ENCODE data around the gene SEPTIN14.

Gene SEPTIN14

GRCh38 chr7:55784151-55784550 is 78.4 kb downstream of the SEPTIN14 start:
- DNase-seq = no peak
- Histone ChIP-seq H4K8ac (ENCODE audit: low read length) (no peak overlapping the region), H3K9ac (ENCODE audit: low read length) (no peak overlapping the region), H3K4me3 (ENCODE audit: insufficient read depth in 1 of 2, low read depth in 1 of 2, low read length in 2 of 2) (no peak overlapping the region), H3K4me1 (ENCODE audit: control insufficient read depth, insufficient read depth, low read depth, low read length) (no peaks in the 10 kb centered on the region), H3K27ac (ENCODE audit: low read length, poor library complexity, severe bottlenecking) (no peak overlapping the region), H2AFZ (ENCODE audit: low read depth, low read length) (no peak overlapping the region), H2BK5ac (ENCODE audit: low read depth, low read length, poor library complexity, severe bottlenecking) (no peak overlapping the region), H2BK120ac (ENCODE audit: low read depth, low read length) (no peak overlapping the region), H2BK15ac (ENCODE audit: low read depth, poor library complexity, severe bottlenecking) (no peak overlapping the region), H3K27me3 (ENCODE audit: control insufficient read depth in 1 of 2, insufficient read depth in 1 of 2, low read length in 2 of 2) (no peaks in the 10 kb centered on the region), H3K9me3 (ENCODE audit: control insufficient read depth, low read length) (no peaks in the 10 kb centered on the region), H3K23ac (ENCODE audit: low read length in 2 of 2) (no peak overlapping the region), H3K4ac (ENCODE audit: low read depth in 1 of 2, low read length in 2 of 2) (no peak overlapping the region), H2AK5ac (ENCODE audit: low read length, severe bottlenecking) (no peak overlapping the region), H2BK12ac (ENCODE audit: low read length in 2 of 2) (no peak overlapping the region), H3K36me3 (ENCODE audit: control insufficient read depth in 1 of 2, insufficient read depth in 2 of 2, low read depth in 1 of 2, low read length in 2 of 2) (no peaks in the 10 kb centered on the region), H3K4me2 (ENCODE audit: low read length, poor library complexity, severe bottlenecking) (no peak overlapping the region), H3K18ac (ENCODE audit: low read depth in 1 of 2, low read length in 2 of 2) (no peak overlapping the region), H3K79me1 (replicated peaks; ENCODE audit: low read length, poor library complexity, severe bottlenecking) (no peaks in the 10 kb centered on the region), H4K91ac (ENCODE audit: low read length) (no peak overlapping the region), H3K14ac (ENCODE audit: low read length in 2 of 2) (no peak overlapping the region)
- 66% methylated on average over 4 of the region's 4 CpGs for whole genome bisulfite sequencing

- H3K9me3 ChIP-seq (ENCODE audit: control insufficient read depth, low read length) = no peaks in the 10 kb centered on the region
- H3K18ac ChIP-seq (ENCODE audit: low read depth in 1 of 2, low read length in 2 of 2) = no peak overlapping the region
- H2BK120ac ChIP-seq (ENCODE audit: low read depth, low read length) = no peak overlapping the region
- no peak overlapping the region for H3K23ac ChIP-seq (ENCODE audit: low read length in 2 of 2)
- H4K91ac ChIP-seq (ENCODE audit: low read length) = no peak overlapping the region
- H3K14ac ChIP-seq (ENCODE audit: low read length in 2 of 2) = no peak overlapping the region
- H4K8ac ChIP-seq (ENCODE audit: low read length) = no peak overlapping the region
- no peaks in the 10 kb centered on the region for H3K4me1 ChIP-seq (ENCODE audit: control insufficient read depth, insufficient read depth, low read depth, low read length)
- no peak overlapping the region for H3K4me3 ChIP-seq (ENCODE audit: insufficient read depth in 1 of 2, low read depth in 1 of 2, low read length in 2 of 2)
- H2BK15ac ChIP-seq (ENCODE audit: low read depth, poor library complexity, severe bottlenecking) = no peak overlapping the region
- H3K36me3 ChIP-seq (ENCODE audit: control insufficient read depth in 1 of 2, insufficient read depth in 2 of 2, low read depth in 1 of 2, low read length in 2 of 2) = no peaks in the 10 kb centered on the region
- no peak overlapping the region for H3K4me2 ChIP-seq (ENCODE audit: low read length, poor library complexity, severe bottlenecking)
- no peaks in the 10 kb centered on the region for H3K79me1 ChIP-seq (replicated peaks; ENCODE audit: low read length, poor library complexity, severe bottlenecking)
- no peak overlapping the region for H2BK12ac ChIP-seq (ENCODE audit: low read length in 2 of 2)
- H3K27ac ChIP-seq (ENCODE audit: low read length, poor library complexity, severe bottlenecking) = no peak overlapping the region
- no peak overlapping the region for H2AFZ ChIP-seq (ENCODE audit: low read depth, low read length)
- no peak overlapping the region for H2AK5ac ChIP-seq (ENCODE audit: low read length, severe bottlenecking)
- H2BK5ac ChIP-seq (ENCODE audit: low read depth, low read length, poor library complexity, severe bottlenecking) = no peak overlapping the region
- H3K9ac ChIP-seq (ENCODE audit: low read length) = no peak overlapping the region
- no peaks in the 10 kb centered on the region for H3K27me3 ChIP-seq (ENCODE audit: control insufficient read depth in 1 of 2, insufficient read depth in 1 of 2, low read length in 2 of 2)
- DNase-seq = no peak
- WGBS = 34% methylated on average over 2 of the region's 2 CpGs
- H3K4ac ChIP-seq (ENCODE audit: low read depth in 1 of 2, low read length in 2 of 2) = no peak overlapping the region
Measured at GRCh38 chr7:55778631-55779030, 83.9 kb downstream of the SEPTIN14 start.

GRCh38 chr7:55776196-55776595 is 86.4 kb downstream of the SEPTIN14 start:
- H3K14ac ChIP-seq (ENCODE audit: low read length in 2 of 2) = no peak overlapping the region
- DNase-seq = no peak
- no peak overlapping the region for H2BK120ac ChIP-seq (ENCODE audit: low read depth, low read length)
- no peak overlapping the region for H2BK12ac ChIP-seq (ENCODE audit: low read length in 2 of 2)
- no peak overlapping the region for H2AK5ac ChIP-seq (ENCODE audit: low read length, severe bottlenecking)
- no peak overlapping the region for H4K8ac ChIP-seq (ENCODE audit: low read length)
- H2AFZ ChIP-seq (ENCODE audit: low read depth, low read length) = no peak overlapping the region
- H4K91ac ChIP-seq (ENCODE audit: low read length) = no peak overlapping the region
- no peaks in the 10 kb centered on the region for H3K4me1 ChIP-seq (ENCODE audit: control insufficient read depth, insufficient read depth, low read depth, low read length)
- no peak overlapping the region for H3K4me3 ChIP-seq (ENCODE audit: insufficient read depth in 1 of 2, low read depth in 1 of 2, low read length in 2 of 2)
- peaks cover 0 to 3% of the 10 kb centered on the region in 2 experiments for H3K36me3 ChIP-seq (ENCODE audit: control insufficient read depth in 1 of 2, insufficient read depth in 2 of 2, low read depth in 1 of 2, low read length in 2 of 2)
- no peak overlapping the region for H3K9ac ChIP-seq (ENCODE audit: low read length)
- no peak overlapping the region for H3K23ac ChIP-seq (ENCODE audit: low read length in 2 of 2)
- H2BK5ac ChIP-seq (ENCODE audit: low read depth, low read length, poor library complexity, severe bottlenecking) = no peak overlapping the region
- H3K9me3 ChIP-seq (ENCODE audit: control insufficient read depth, low read length) = no peaks in the 10 kb centered on the region
- H3K27me3 ChIP-seq (ENCODE audit: control insufficient read depth in 1 of 2, insufficient read depth in 1 of 2, low read length in 2 of 2) = no peaks in the 10 kb centered on the region
- WGBS = 89% methylated on average over 8 of the region's 8 CpGs
- H3K4ac ChIP-seq (ENCODE audit: low read depth in 1 of 2, low read length in 2 of 2) = no peak overlapping the region
- no peak overlapping the region for H3K27ac ChIP-seq (ENCODE audit: low read length, poor library complexity, severe bottlenecking)
- no peak overlapping the region for H3K4me2 ChIP-seq (ENCODE audit: low read length, poor library complexity, severe bottlenecking)
- no peaks in the 10 kb centered on the region for H3K79me1 ChIP-seq (replicated peaks; ENCODE audit: low read length, poor library complexity, severe bottlenecking)
- H3K18ac ChIP-seq (ENCODE audit: low read depth in 1 of 2, low read length in 2 of 2) = no peak overlapping the region
- no peak overlapping the region for H2BK15ac ChIP-seq (ENCODE audit: low read depth, poor library complexity, severe bottlenecking)

GRCh38 chr7:55775051-55775420 is 87.5 kb downstream of the SEPTIN14 start:
- Histone ChIP-seq H2BK120ac (ENCODE audit: low read depth, low read length) (no peak overlapping the region), H4K91ac (ENCODE audit: low read length) (no peak overlapping the region)
- 37% methylated on average over 11 of the region's 11 CpGs for WGBS

More at GRCh38 chr7:55775051-55775420, 87.5 kb downstream of the SEPTIN14 start:
- H3K4me3 ChIP-seq (ENCODE audit: insufficient read depth in 1 of 2, low read depth in 1 of 2, low read length in 2 of 2) = no peak overlapping the region
- no peak for DNase-seq
- no peaks in the 10 kb centered on the region for H3K4me1 ChIP-seq (ENCODE audit: control insufficient read depth, insufficient read depth, low read depth, low read length)
- no peak overlapping the region for H3K4me2 ChIP-seq (ENCODE audit: low read length, poor library complexity, severe bottlenecking)
- H3K79me1 ChIP-seq (replicated peaks; ENCODE audit: low read length, poor library complexity, severe bottlenecking) = peaks cover 3% of the 10 kb centered on the region
- H3K9me3 ChIP-seq (ENCODE audit: control insufficient read depth, low read length) = no peaks in the 10 kb centered on the region
- H3K4ac ChIP-seq (ENCODE audit: low read depth in 1 of 2, low read length in 2 of 2) = no peak overlapping the region
- no peak overlapping the region for H2BK12ac ChIP-seq (ENCODE audit: low read length in 2 of 2)
- H3K18ac ChIP-seq (ENCODE audit: low read depth in 1 of 2, low read length in 2 of 2) = no peak overlapping the region
- no peak overlapping the region for H3K9ac ChIP-seq (ENCODE audit: low read length)
- no peaks in the 10 kb centered on the region for H3K27me3 ChIP-seq (ENCODE audit: control insufficient read depth in 1 of 2, insufficient read depth in 1 of 2, low read length in 2 of 2)
- H3K27ac ChIP-seq (ENCODE audit: low read length, poor library complexity, severe bottlenecking) = no peak overlapping the region
- peaks cover 0 to 6% of the 10 kb centered on the region in 2 experiments for H3K36me3 ChIP-seq (ENCODE audit: control insufficient read depth in 1 of 2, insufficient read depth in 2 of 2, low read depth in 1 of 2, low read length in 2 of 2)
- no peak overlapping the region for H3K23ac ChIP-seq (ENCODE audit: low read length in 2 of 2)
- no peak overlapping the region for H2BK15ac ChIP-seq (ENCODE audit: low read depth, poor library complexity, severe bottlenecking)
- H3K14ac ChIP-seq (ENCODE audit: low read length in 2 of 2) = no peak overlapping the region
- no peak overlapping the region for H2AFZ ChIP-seq (ENCODE audit: low read depth, low read length)
- H2BK5ac ChIP-seq (ENCODE audit: low read depth, low read length, poor library complexity, severe bottlenecking) = no peak overlapping the region
- H2AK5ac ChIP-seq (ENCODE audit: low read length, severe bottlenecking) = no peak overlapping the region
- no peak overlapping the region for H4K8ac ChIP-seq (ENCODE audit: low read length)
